ENCODE measurements around the gene NSD2. TPM values are rescaled to one million over a fixed set of nuclear protein-coding genes. Genes with fewer than 3 reads are reported as not detected.
A peak's percentile ranks its signal among the peaks of the same experiment; 100 is the strongest.

The NSD2 gene
- total RNA-seq, 1 donor from 2014 or later = 176 TPM

DNA sequence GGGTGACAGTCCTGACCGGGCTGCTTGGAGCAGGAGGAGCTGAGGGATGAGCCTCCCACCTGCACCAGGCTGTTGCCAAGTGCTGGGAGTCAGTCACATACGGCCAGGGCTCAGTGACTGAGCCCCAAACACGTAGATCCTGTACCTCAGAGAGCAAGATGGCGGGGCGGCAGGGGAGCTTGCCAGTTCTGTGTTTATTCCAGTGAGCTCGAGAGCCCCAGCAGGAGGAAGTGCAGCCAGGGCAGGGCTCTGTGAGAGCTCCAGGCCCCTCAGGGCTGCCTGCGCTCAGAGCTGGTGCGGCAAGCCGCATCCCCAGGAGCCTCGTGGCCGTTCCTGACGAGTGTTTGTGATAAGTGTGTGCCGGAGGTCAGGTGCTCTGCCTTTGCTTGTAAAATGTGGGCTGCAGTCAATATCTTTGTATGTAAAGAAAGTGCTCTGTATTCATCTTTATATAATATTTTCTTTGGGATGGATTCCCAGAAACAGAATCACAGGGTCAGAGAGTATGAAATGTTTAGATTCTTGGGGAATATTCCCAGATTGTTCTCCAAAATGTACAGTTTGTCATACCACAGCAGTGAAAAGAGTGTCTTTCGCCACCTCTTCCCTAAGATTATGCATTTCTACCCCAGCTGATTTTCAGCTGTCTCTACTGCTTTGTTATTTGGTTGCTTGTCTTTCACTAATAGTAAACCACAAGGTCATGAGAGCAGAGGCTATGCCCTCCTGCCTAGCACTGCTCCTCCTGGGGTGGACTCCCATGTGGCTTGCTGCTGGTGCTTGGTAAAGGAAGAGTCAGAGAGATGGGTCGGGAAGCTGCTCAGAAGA, 87.3 kb downstream of the NSD2 start:
- Histone ChIP-seq H3K9ac (no peak overlapping the region), H4K20me1 (ENCODE audit: low read depth) (peaks cover 15% of the 10 kb centered on the region), H3K79me2 (ENCODE audit: low read depth) (no peaks in the 10 kb centered on the region), H3K4me1 (no peaks in the 10 kb centered on the region), H3K4me2 (no peak overlapping the region), H3K4me3 (no peak overlapping the region), H3K27ac (no peak overlapping the region), H3K9me3 (ENCODE audit: low read depth) (no peaks in the 10 kb centered on the region), H3K36me3 (no peaks in the 10 kb centered on the region), H3F3A (ENCODE audit: low read depth) (peaks cover 2% of the 10 kb centered on the region), H3K27me3 (no peaks in the 10 kb centered on the region), H2AFZ (replicated peaks) (no peak overlapping the region)
- Mint-ChIP-seq H3K36me3 (peaks cover 65% of the 10 kb centered on the region), H3K27me3 (ENCODE audit: insufficient read depth, low read depth) (peaks cover 2% of the 10 kb centered on the region), H3K4me3 (peak overlapping the region; percentile 57), H3K9me3 (no peaks in the 10 kb centered on the region), H3K27ac (peak overlapping the region; percentile 30), H3K4me1 (peaks cover 17% of the 10 kb centered on the region)
- DNase-seq (ENCODE audit: low spot score) = no peak
- TF ChIP-seq, protein P1, sequence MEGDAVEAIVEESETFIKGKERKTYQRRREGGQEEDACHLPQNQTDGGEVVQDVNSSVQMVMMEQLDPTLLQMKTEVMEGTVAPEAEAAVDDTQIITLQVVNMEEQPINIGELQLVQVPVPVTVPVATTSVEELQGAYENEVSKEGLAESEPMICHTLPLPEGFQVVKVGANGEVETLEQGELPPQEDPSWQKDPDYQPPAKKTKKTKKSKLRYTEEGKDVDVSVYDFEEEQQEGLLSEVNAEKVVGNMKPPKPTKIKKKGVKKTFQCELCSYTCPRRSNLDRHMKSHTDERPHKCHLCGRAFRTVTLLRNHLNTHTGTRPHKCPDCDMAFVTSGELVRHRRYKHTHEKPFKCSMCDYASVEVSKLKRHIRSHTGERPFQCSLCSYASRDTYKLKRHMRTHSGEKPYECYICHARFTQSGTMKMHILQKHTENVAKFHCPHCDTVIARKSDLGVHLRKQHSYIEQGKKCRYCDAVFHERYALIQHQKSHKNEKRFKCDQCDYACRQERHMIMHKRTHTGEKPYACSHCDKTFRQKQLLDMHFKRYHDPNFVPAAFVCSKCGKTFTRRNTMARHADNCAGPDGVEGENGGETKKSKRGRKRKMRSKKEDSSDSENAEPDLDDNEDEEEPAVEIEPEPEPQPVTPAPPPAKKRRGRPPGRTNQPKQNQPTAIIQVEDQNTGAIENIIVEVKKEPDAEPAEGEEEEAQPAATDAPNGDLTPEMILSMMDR (IDR thresholded peaks at IDR 0.05) = no peak
- TF ChIP-seq EZH2 (IDR thresholded peaks at IDR 0.05) (no peak), EZH2phosphoT487 (IDR thresholded peaks at IDR 0.05) (no peak)

DNA sequence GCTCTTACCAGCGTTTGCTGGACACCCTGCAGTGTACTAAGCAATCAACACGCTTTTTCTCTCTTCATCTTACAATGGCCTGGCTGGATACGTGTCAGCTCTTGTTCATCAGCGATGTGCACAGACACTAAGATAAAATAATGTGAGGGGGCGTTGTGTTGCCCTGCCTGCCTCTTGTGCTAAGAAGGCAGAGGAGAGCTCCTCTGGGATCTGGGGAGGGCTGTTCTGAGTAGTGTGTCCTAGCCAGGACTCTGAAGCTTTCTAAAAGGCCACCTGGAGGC, 87.9 kb downstream of the NSD2 start:
- H3K4me1 ChIP-seq = no peaks in the 10 kb centered on the region
- DNase-seq (ENCODE audit: low spot score) = no peak
- peak overlapping the region; percentile 57 for H3K4me3 Mint-ChIP-seq
- no peak overlapping the region for H3K4me3 ChIP-seq
- peaks cover 17% of the 10 kb centered on the region for H3K4me1 Mint-ChIP-seq
- H3K27me3 ChIP-seq = no peaks in the 10 kb centered on the region
- no peaks in the 10 kb centered on the region for H3K79me2 ChIP-seq (ENCODE audit: low read depth)
- no peaks in the 10 kb centered on the region for H3K9me3 ChIP-seq (ENCODE audit: low read depth)
- peaks cover 5% of the 10 kb centered on the region for H3K27me3 Mint-ChIP-seq (ENCODE audit: insufficient read depth, low read depth)
- no peak overlapping the region for H3K9ac ChIP-seq
- no peak overlapping the region for H3K27ac ChIP-seq
- peak overlapping the region; percentile 30 for H3K27ac Mint-ChIP-seq
- no peak overlapping the region for H3K4me2 ChIP-seq
- no peaks in the 10 kb centered on the region for H3K36me3 ChIP-seq
- H3F3A ChIP-seq (ENCODE audit: low read depth) = peaks cover 5% of the 10 kb centered on the region
- peaks cover 14% of the 10 kb centered on the region for H4K20me1 ChIP-seq (ENCODE audit: low read depth)
- no peaks in the 10 kb centered on the region for H3K9me3 Mint-ChIP-seq
- no peak overlapping the region for H2AFZ ChIP-seq (replicated peaks)
- TF ChIP-seq, protein P1 (IDR thresholded peaks at IDR 0.05) = no peak
- TF ChIP-seq EZH2phosphoT487 (IDR thresholded peaks at IDR 0.05) (no peak), EZH2 (IDR thresholded peaks at IDR 0.05) (no peak)
- H3K36me3 Mint-ChIP-seq = peaks cover 70% of the 10 kb centered on the region

- Histone ChIP-seq H3K9ac (no peak overlapping the region), H3K27ac (no peak overlapping the region), H3K4me2 (no peak overlapping the region), H2AFZ (replicated peaks) (no peak overlapping the region), H3K4me3 (no peak overlapping the region), H4K20me1 (ENCODE audit: low read depth) (peaks cover 14% of the 10 kb centered on the region), H3K79me2 (ENCODE audit: low read depth) (peaks cover 4% of the 10 kb centered on the region), H3K36me3 (peaks cover 2% of the 10 kb centered on the region), H3K9me3 (ENCODE audit: low read depth) (no peaks in the 10 kb centered on the region), H3K4me1 (no peaks in the 10 kb centered on the region), H3K27me3 (no peaks in the 10 kb centered on the region), H3F3A (ENCODE audit: low read depth) (peaks cover 5% of the 10 kb centered on the region)
- Mint-ChIP-seq H3K36me3 (peaks cover 72% of the 10 kb centered on the region), H3K9me3 (no peaks in the 10 kb centered on the region), H3K4me3 (no peak overlapping the region), H3K27me3 (ENCODE audit: insufficient read depth, low read depth) (peaks cover 5% of the 10 kb centered on the region), H3K27ac (no peak overlapping the region), H3K4me1 (peaks cover 17% of the 10 kb centered on the region)
- TF ChIP-seq EZH2phosphoT487 (IDR thresholded peaks at IDR 0.05) (no peak), EZH2 (IDR thresholded peaks at IDR 0.05) (no peak)
- TF ChIP-seq, protein P1 (IDR thresholded peaks at IDR 0.05) = no peak
- DNase-seq (ENCODE audit: low spot score) = no peak
These were observed 89.1 kb downstream of the NSD2 start for GRCh38 chr4:1960170-1960825.
